Stimulated activated naive CD8-positive, alpha-beta T cell treated with anti-CD3 and anti-CD28 coated beads, Interleukin-15, Interleukin-2, amounts not matched to agents 100 ng/mL and 50 ng/mL, for 24 hours (primary cell): ENCODE measurements around the gene AKAP5.
A peak's percentile ranks its signal among the peaks of the same experiment; 100 is the strongest.

Experiments used
- H3K27ac Mint-ChIP-seq: one replicate; pipeline ENCODE4 v1.8.0; 2021; ENCODE audit warnings: mild to moderate bottlenecking, mixed read lengths
- H3K27me3 Mint-ChIP-seq: one replicate; pipeline ENCODE4 v1.8.0; 2021; ENCODE audit warnings: mixed read lengths
- H3K36me3 Mint-ChIP-seq: one replicate; pipeline ENCODE4 v1.8.0; 2021; ENCODE audit warnings: low read depth, mixed read lengths
- H3K4me1 Mint-ChIP-seq: one replicate; pipeline ENCODE4 v1.8.0; 2021; ENCODE audit warnings: low read depth, mixed read lengths
- H3K4me3 Mint-ChIP-seq: one replicate; pipeline ENCODE4 v1.8.0; 2021; ENCODE audit warnings: mild to moderate bottlenecking, mixed read lengths
- H3K9me3 Mint-ChIP-seq: one replicate; pipeline ENCODE4 v1.8.0; 2021; ENCODE audit warnings: mixed read lengths

The AKAP5 gene

DNA sequence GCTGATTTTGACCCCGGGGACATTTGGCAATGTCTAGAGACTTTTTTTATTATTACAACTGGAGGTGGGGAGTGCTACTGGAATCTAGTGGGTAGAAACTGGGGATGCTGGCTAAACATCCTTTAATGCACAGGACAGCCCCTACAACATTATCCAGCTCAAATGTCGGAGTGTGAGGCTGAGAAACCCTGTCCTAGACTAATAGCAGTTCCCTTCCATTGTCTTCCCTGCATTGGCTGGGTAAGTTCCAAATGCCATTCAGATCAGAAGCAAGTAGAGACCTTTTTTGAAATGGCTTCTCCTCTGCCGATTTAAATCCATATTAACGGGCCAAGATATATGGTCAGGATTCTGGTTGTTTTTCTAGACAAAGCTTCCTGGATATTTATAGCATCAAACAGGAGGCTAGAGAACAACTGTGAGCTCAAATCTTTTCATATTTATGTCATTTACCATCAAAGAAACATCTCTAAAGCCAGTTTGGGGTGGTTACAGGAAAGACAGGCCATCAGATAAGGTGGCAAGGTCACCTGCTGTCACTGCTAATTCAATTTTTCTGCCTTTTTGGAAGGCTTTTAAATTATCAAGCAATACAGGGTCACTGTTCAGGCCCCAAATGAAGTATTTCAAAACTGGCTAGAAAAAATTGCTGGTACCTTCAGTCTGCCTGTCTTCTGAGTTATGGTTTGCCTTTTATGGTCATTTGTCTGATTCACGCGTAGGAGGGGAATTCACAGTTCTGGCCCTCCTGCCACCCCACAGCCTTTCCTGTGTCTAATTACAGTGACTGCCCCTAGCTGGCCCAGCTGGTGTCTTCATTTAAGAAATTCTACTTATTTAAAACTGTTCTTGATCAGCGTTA is 20.1 kb upstream of the AKAP5 start:
- H3K36me3 Mint-ChIP-seq, result peaks cover 68% of the 10 kb centered on the region
- H3K27ac Mint-ChIP-seq, result peak overlapping the region; percentile 50
- H3K4me1 Mint-ChIP-seq, result peaks cover 57% of the 10 kb centered on the region
- no peaks in the 10 kb centered on the region for H3K27me3 Mint-ChIP-seq
- H3K4me3 Mint-ChIP-seq, result peak overlapping the region; percentile 1
- no peaks in the 10 kb centered on the region for H3K9me3 Mint-ChIP-seq

- peak overlapping the region; percentile 41 for H3K4me3 Mint-ChIP-seq
- H3K4me1 Mint-ChIP-seq, result peaks cover 62% of the 10 kb centered on the region
- H3K27me3 Mint-ChIP-seq, result no peaks in the 10 kb centered on the region
- H3K27ac Mint-ChIP-seq, result peak overlapping the region; percentile 79
- peaks cover 67% of the 10 kb centered on the region for H3K36me3 Mint-ChIP-seq
- no peaks in the 10 kb centered on the region for H3K9me3 Mint-ChIP-seq
Observed at GRCh38 chr14:64447876-64448670, 17.2 kb upstream of the AKAP5 start.

GRCh38 chr14:64450255-64450654 is 15.0 kb upstream of the AKAP5 start:
- Mint-ChIP-seq H3K27me3 (no peaks in the 10 kb centered on the region), H3K27ac (peak overlapping the region; percentile 90), H3K4me1 (peaks cover 40% of the 10 kb centered on the region), H3K36me3 (peaks cover 66% of the 10 kb centered on the region), H3K9me3 (no peaks in the 10 kb centered on the region), H3K4me3 (no peak overlapping the region)

GRCh38 chr14:64454671-64455070 is 10.6 kb upstream of the AKAP5 start:
- Mint-ChIP-seq H3K4me3 (no peak overlapping the region), H3K36me3 (peaks cover 81% of the 10 kb centered on the region), H3K9me3 (no peaks in the 10 kb centered on the region), H3K27ac (no peak overlapping the region), H3K4me1 (peaks cover 20% of the 10 kb centered on the region), H3K27me3 (no peaks in the 10 kb centered on the region)

- Mint-ChIP-seq H3K4me3 (no peak overlapping the region), H3K4me1 (peaks cover 23% of the 10 kb centered on the region), H3K27me3 (no peaks in the 10 kb centered on the region), H3K9me3 (no peaks in the 10 kb centered on the region), H3K27ac (no peak overlapping the region), H3K36me3 (peaks cover 56% of the 10 kb centered on the region)
Observed at GRCh38 chr14:64459405-64460136, 5.7 kb upstream of the AKAP5 start.

- Mint-ChIP-seq H3K27ac (no peak overlapping the region), H3K9me3 (no peaks in the 10 kb centered on the region), H3K36me3 (peaks cover 40% of the 10 kb centered on the region), H3K4me3 (no peak overlapping the region), H3K27me3 (no peaks in the 10 kb centered on the region), H3K4me1 (peaks cover 35% of the 10 kb centered on the region)
Observed at GRCh38 chr14:64461221-64461620, 4.1 kb upstream of the AKAP5 start.

DNA sequence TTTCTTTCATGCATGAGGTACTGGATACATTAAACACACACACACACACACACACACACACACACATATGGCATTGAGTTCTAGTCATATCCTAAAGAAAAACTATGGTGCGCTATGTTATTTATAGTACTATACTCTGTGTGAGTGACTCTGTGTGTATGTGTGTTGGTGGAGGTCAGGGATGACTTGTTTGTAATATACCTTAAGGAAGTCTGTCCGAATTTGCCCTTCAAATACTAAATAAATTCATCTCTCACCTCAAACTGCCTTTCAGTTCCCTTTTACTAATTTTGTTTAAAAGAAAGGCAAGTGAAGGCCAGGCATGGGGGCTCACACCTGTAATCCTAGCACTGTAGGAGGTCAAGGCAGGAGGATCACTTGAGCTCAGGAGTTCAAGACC is 2.1 kb upstream of the AKAP5 start:
- H3K27ac Mint-ChIP-seq, result peak overlapping the region; percentile 52
- H3K36me3 Mint-ChIP-seq, result peaks cover 26% of the 10 kb centered on the region
- no peaks in the 10 kb centered on the region for H3K27me3 Mint-ChIP-seq
- H3K4me3 Mint-ChIP-seq, result no peak overlapping the region
- H3K4me1 Mint-ChIP-seq, result peaks cover 53% of the 10 kb centered on the region
- H3K9me3 Mint-ChIP-seq, result no peaks in the 10 kb centered on the region

- Mint-ChIP-seq H3K4me3 (peak overlapping the region; percentile 85), H3K9me3 (no peaks in the 10 kb centered on the region), H3K27me3 (no peaks in the 10 kb centered on the region), H3K36me3 (peaks cover 19% of the 10 kb centered on the region), H3K27ac (no peak overlapping the region), H3K4me1 (peaks cover 58% of the 10 kb centered on the region)
Observed at GRCh38 chr14:64463873-64464272, 1.4 kb upstream of the AKAP5 start.

DNA sequence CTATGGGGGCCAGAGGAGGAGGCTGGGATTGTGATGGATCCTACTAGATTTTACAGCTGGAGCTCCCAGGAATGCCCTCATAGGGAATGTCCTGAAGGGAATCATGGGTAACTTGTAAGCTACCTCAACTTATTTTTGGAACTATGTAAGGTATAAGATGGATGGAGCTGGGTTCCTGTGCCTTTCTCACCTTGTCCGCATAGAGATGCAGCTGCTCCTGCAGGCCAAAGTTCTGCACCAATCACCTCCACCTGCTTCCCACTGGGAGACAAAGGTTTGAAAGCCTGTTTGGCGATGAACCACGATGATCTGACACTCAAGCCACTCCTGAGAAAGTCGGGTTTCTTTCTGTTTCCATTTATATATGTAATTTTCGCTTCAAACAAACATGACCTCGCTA is 648 bp upstream of the AKAP5 start:
- Mint-ChIP-seq H3K27me3 (no peaks in the 10 kb centered on the region), H3K4me3 (peak overlapping the region; percentile 85), H3K4me1 (peaks cover 54% of the 10 kb centered on the region), H3K27ac (peak overlapping the region; percentile 82), H3K36me3 (peaks cover 11% of the 10 kb centered on the region), H3K9me3 (no peaks in the 10 kb centered on the region)

DNA sequence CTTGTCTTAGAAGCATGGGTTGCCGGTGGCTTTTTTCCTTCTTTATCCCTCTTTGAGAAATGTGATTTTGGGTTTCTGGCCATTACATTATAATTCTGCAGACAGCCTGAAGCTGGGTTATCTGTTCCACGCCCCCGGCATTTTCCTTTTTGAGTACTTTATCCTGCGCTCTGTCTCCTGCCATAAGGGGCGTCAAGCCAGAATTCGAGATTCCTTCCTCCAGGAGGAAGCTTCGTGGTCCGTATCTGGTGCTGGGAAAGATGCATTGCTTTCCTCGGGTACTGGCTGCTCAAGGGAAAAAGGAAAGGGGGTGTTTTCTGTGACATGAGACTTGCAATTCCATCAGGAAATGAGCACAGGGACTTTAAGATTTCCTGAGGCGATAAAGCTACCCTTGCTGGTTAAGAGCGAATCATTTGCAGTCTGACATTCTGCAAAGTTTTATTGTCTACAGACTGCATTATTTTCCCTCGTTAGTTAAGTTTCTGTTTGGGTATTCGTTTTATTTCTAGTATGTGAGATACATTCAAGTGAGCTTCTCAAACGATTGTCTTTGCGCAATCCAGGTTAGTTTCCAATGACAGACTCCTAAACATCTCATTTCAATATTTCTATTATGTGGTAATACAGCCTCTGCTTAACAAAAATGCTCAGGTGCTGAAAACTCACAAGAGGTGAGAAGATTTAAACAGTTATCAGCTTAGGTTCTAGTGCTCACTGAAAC is 694 bp downstream of the AKAP5 start:
- Mint-ChIP-seq H3K27ac (peak overlapping the region; percentile 38), H3K9me3 (no peaks in the 10 kb centered on the region), H3K27me3 (no peaks in the 10 kb centered on the region), H3K36me3 (peaks cover 2% of the 10 kb centered on the region), H3K4me1 (peaks cover 50% of the 10 kb centered on the region), H3K4me3 (peak overlapping the region; percentile 82)

DNA sequence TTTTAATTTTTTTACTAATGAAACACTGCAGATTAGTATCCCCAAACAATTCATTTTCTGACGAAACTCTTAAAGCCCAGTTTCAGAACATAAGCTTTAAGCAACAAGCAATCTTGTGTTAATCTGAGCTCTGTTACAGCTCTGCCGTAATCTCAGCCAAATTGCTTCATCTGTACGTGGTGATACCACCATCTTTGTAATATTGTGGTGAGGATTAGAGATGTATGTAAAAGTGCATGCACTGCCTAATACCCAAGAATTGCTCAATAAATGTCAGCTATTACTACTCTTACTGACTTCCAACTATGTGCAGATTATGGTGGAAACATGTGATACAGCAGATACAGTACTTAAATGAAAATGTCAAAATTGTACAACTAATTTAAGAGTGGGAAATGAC is 1.8 kb downstream of the AKAP5 start:
- Mint-ChIP-seq H3K36me3 (no peaks in the 10 kb centered on the region), H3K27ac (no peak overlapping the region), H3K4me3 (no peak overlapping the region), H3K4me1 (peaks cover 50% of the 10 kb centered on the region), H3K9me3 (no peaks in the 10 kb centered on the region), H3K27me3 (no peaks in the 10 kb centered on the region)

DNA sequence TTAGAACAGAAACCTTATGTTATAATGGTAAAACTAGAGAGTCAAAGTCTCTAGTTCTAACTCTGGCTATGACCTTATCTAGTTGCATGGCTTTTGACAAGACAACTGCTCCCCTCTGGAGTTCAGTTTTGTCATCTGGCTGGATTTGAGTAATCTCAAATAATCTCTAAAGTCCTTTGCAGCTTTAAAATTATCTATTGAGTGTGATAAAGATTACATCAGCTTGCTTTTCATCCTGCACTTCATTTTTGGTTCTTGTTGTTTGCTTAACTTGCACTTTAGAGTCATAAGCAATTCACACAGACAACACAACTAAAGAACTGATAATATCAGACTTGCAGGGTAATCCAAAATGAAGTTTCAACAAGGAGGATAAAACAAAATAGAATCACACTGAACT is 2.3 kb downstream of the AKAP5 start:
- no peak overlapping the region for H3K4me3 Mint-ChIP-seq
- H3K9me3 Mint-ChIP-seq, result no peaks in the 10 kb centered on the region
- no peaks in the 10 kb centered on the region for H3K36me3 Mint-ChIP-seq
- H3K4me1 Mint-ChIP-seq, result peaks cover 50% of the 10 kb centered on the region
- H3K27me3 Mint-ChIP-seq, result no peaks in the 10 kb centered on the region
- H3K27ac Mint-ChIP-seq, result no peak overlapping the region

DNA sequence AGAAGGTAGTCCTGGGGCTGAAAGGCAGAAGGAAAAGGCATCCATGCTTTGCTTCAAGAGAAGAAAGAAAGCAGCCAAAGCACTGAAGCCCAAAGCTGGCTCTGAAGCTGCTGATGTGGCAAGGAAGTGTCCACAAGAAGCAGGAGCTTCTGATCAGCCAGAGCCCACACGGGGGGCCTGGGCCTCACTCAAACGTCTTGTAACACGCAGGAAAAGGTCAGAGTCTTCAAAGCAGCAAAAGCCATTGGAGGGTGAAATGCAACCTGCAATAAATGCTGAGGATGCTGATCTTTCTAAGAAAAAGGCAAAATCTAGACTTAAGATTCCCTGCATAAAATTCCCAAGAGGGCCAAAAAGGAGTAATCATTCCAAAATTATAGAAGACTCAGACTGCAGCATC is 3.2 kb downstream of the AKAP5 start:
- peaks cover 46% of the 10 kb centered on the region for H3K4me1 Mint-ChIP-seq
- H3K9me3 Mint-ChIP-seq, result no peaks in the 10 kb centered on the region
- no peak overlapping the region for H3K27ac Mint-ChIP-seq
- no peaks in the 10 kb centered on the region for H3K36me3 Mint-ChIP-seq
- no peak overlapping the region for H3K4me3 Mint-ChIP-seq
- no peaks in the 10 kb centered on the region for H3K27me3 Mint-ChIP-seq

DNA sequence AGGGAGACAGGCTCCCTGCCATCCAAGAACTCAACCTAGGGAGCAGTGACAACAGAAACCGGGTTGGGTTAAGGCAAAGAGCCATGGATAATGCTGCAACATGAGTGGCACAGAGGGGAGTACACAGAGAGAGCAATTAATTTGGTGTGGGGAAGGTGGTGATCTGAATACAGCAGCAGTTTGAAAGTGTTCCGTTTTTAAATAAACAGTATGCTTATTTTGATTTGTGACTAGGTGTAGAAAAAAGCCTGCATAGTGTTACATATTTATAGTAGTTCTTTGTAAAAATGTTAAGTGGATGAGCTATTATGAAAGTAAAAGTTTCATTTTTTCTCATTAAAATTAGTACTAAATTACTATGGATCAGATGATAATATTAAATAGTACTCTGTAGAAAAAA is 8.7 kb downstream of the AKAP5 start:
- Mint-ChIP-seq H3K4me3 (no peak overlapping the region), H3K27me3 (no peaks in the 10 kb centered on the region), H3K27ac (peak overlapping the region; percentile 85), H3K9me3 (no peaks in the 10 kb centered on the region), H3K4me1 (peaks cover 20% of the 10 kb centered on the region), H3K36me3 (no peaks in the 10 kb centered on the region)
